ENCODE measurements around the gene COX19. TPM values are rescaled to one million over a fixed set of nuclear protein-coding genes. Genes with fewer than 3 reads are reported as not detected.

Gene COX19
- total and polyA plus RNA-seq, 4 donors, result 5.6 to 17.0 (median 8.0) TPM

GRCh38 chr7:947391-948210 lies 27.7 kb downstream of the COX19 start:
- peaks cover 0 to 1% (median 0%) of the 10 kb centered on the region in 4 donors for H3K36me3 ChIP-seq (ENCODE audit: control insufficient read depth in 4 of 4, insufficient read depth in 4 of 4, low read length in 4 of 4)
- no peaks in the 10 kb centered on the region for H3K4me1 ChIP-seq (ENCODE audit: control insufficient read depth in 5 of 5, insufficient read depth in 5 of 5, low read length in 5 of 5)
- ATAC-seq (ENCODE audit: insufficient read depth, low FRiP score), result no peak
- no peak overlapping the region for H3K27ac ChIP-seq (ENCODE audit: low read depth in 1 of 2, low read length in 1 of 2)
- H3K4me3 ChIP-seq, result no peak overlapping the region
- TF ChIP-seq CTCF (IDR thresholded peaks at IDR 0.05; ENCODE audit: control extremely low read depth, extremely low read depth), result no peak
- H3K9ac ChIP-seq (ENCODE audit: insufficient read depth in 1 of 2, low read length in 2 of 2), result no peak overlapping the region
- DNase-seq, result no peak
- WGBS, 2 donors, result 91 to 92% methylated on average over 37 of the region's 37 CpGs
- H3K27me3 ChIP-seq (ENCODE audit: control insufficient read depth in 3 of 3, insufficient read depth in 3 of 3, low read length in 2 of 3), result peaks cover 0 to under 1% (median 0%) of the 10 kb centered on the region in 3 donors
- no peaks in the 10 kb centered on the region for H3K9me3 ChIP-seq (ENCODE audit: control insufficient read depth in 4 of 4, insufficient read depth in 3 of 4, low read length in 3 of 4)

GRCh38 chr7:946256-946996 lies 28.9 kb downstream of the COX19 start:
- no peak for ATAC-seq (ENCODE audit: insufficient read depth, low FRiP score)
- Histone ChIP-seq H3K9ac (ENCODE audit: insufficient read depth in 1 of 2, low read length in 2 of 2) (no peak overlapping the region), H3K27me3 (ENCODE audit: control insufficient read depth in 3 of 3, insufficient read depth in 3 of 3, low read length in 2 of 3) (peaks cover 0 to 8% (median 0%) of the 10 kb centered on the region in 3 donors), H3K4me1 (ENCODE audit: control insufficient read depth in 5 of 5, insufficient read depth in 5 of 5, low read length in 5 of 5) (no peaks in the 10 kb centered on the region), H3K36me3 (ENCODE audit: control insufficient read depth in 4 of 4, insufficient read depth in 4 of 4, low read length in 4 of 4) (peaks cover 0 to 1% (median 0%) of the 10 kb centered on the region in 4 donors), H3K9me3 (ENCODE audit: control insufficient read depth in 4 of 4, insufficient read depth in 3 of 4, low read length in 3 of 4) (no peaks in the 10 kb centered on the region), H3K4me3 (no peak overlapping the region), H3K27ac (ENCODE audit: low read depth in 1 of 2, low read length in 1 of 2) (peak overlapping the region in 1 of 2 donors; percentile 91)
- TF ChIP-seq CTCF (IDR thresholded peaks at IDR 0.05; ENCODE audit: control extremely low read depth, extremely low read depth), result no peak
- 72 to 84% methylated on average over 28 to 29 of the region's 29 CpGs for WGBS, 2 donors
- DNase-seq, result no peak

- Histone ChIP-seq H3K4me3 (peak overlapping the region; percentile 16), H3K27me3 (ENCODE audit: control insufficient read depth in 3 of 3, insufficient read depth in 3 of 3, low read length in 2 of 3) (peaks cover 0 to 9% (median 0%) of the 10 kb centered on the region in 3 donors), H3K4me1 (ENCODE audit: control insufficient read depth in 5 of 5, insufficient read depth in 5 of 5, low read length in 5 of 5) (no peaks in the 10 kb centered on the region), H3K27ac (ENCODE audit: low read depth in 1 of 2, low read length in 1 of 2) (peak overlapping the region in 1 of 2 donors; percentile 91), H3K9ac (ENCODE audit: insufficient read depth in 1 of 2, low read length in 2 of 2) (no peak overlapping the region), H3K36me3 (ENCODE audit: control insufficient read depth in 4 of 4, insufficient read depth in 4 of 4, low read length in 4 of 4) (peaks cover 0 to 1% (median 0%) of the 10 kb centered on the region in 4 donors), H3K9me3 (ENCODE audit: control insufficient read depth in 4 of 4, insufficient read depth in 3 of 4, low read length in 3 of 4) (peaks cover 0 to 2% (median 0%) of the 10 kb centered on the region in 4 donors)
- DNase-seq (peak; percentile 35 to 58 (median 54)), ATAC-seq (ENCODE audit: insufficient read depth, low FRiP score) (peak; percentile 96)
- 66 to 88% methylated on average over 27 to 30 of the region's 30 CpGs for WGBS, 2 donors
- TF ChIP-seq CTCF (IDR thresholded peaks at IDR 0.05; ENCODE audit: control extremely low read depth, extremely low read depth), result no peak
These were observed 29.6 kb downstream of the COX19 start for GRCh38 chr7:945556-946255.

All from lung (tissue), 12 donors.